ENCODE data around the gene EXD3. TPM values are rescaled to one million over a fixed set of nuclear protein-coding genes. Genes with fewer than 3 reads are reported as not detected.
"Not testable (repeated sequence)": the region's sequence is repeated elsewhere in the genome, so short reads cannot be mapped to it uniquely, and the experiment has no call there.

EXD3 gene
- total and polyA plus RNA-seq, 2 experiments from 2014 or later: 32.3 to 72.1 TPM

- H3K9me3 ChIP-seq (ENCODE audit: low read depth): no peaks in the 10 kb centered on the region
- no peaks in the 10 kb centered on the region for H3K27me3 ChIP-seq
- H3K27ac ChIP-seq: no peak overlapping the region
- peak in 1 of 2 donors; percentile 15 for DNase-seq (ENCODE audit: low read depth in 1 of 2, low spot score in 1 of 2)
- H3K4me1 ChIP-seq (ENCODE audit: low read depth): no peaks in the 10 kb centered on the region
- no peak for TF ChIP-seq CTCF (IDR thresholded peaks at IDR 0.05; ENCODE audit: low read depth, low read length)
- H3K36me3 ChIP-seq: no peaks in the 10 kb centered on the region
- no peak overlapping the region for H3K4me3 ChIP-seq
Measured at GRCh38 chr9:137387114-137387890, 35.7 kb downstream of the EXD3 start.

GRCh38 chr9:137386507-137387113 lies 36.4 kb downstream of the EXD3 start:
- DNase-seq (ENCODE audit: low read depth in 1 of 2, low spot score in 1 of 2); H3K27me3 ChIP-seq; H3K27ac ChIP-seq; H3K9me3 ChIP-seq (ENCODE audit: low read depth); H3K36me3 ChIP-seq; H3K4me3 ChIP-seq; H3K4me1 ChIP-seq (ENCODE audit: low read depth): not testable (repeated sequence)

GRCh38 chr9:137385061-137385655 lies 37.8 kb downstream of the EXD3 start:
- no peak overlapping the region for H3K4me3 ChIP-seq
- no peaks in the 10 kb centered on the region for H3K27me3 ChIP-seq
- DNase-seq (ENCODE audit: low read depth in 1 of 2, low spot score in 1 of 2): no peak
- no peak for TF ChIP-seq CTCF (IDR thresholded peaks at IDR 0.05; ENCODE audit: low read depth, low read length)
- H3K9me3 ChIP-seq (ENCODE audit: low read depth): no peaks in the 10 kb centered on the region
- no peaks in the 10 kb centered on the region for H3K4me1 ChIP-seq (ENCODE audit: low read depth)
- H3K36me3 ChIP-seq: no peaks in the 10 kb centered on the region
- H3K27ac ChIP-seq: no peak overlapping the region

- DNase-seq (ENCODE audit: low read depth in 1 of 2, low spot score in 1 of 2): peak in 1 of 2 donors; percentile 41
- Histone ChIP-seq H3K36me3 (no peaks in the 10 kb centered on the region), H3K4me3 (no peak overlapping the region), H3K9me3 (ENCODE audit: low read depth) (no peaks in the 10 kb centered on the region), H3K4me1 (ENCODE audit: low read depth) (no peaks in the 10 kb centered on the region), H3K27me3 (no peaks in the 10 kb centered on the region), H3K27ac (no peak overlapping the region)
- TF ChIP-seq CTCF (IDR thresholded peaks at IDR 0.05; ENCODE audit: low read depth, low read length): no peak
Measured at GRCh38 chr9:137383784-137384756, 38.9 kb downstream of the EXD3 start.

- no peak overlapping the region for H3K27ac ChIP-seq
- no peaks in the 10 kb centered on the region for H3K36me3 ChIP-seq
- no peak for TF ChIP-seq CTCF (IDR thresholded peaks at IDR 0.05; ENCODE audit: low read depth, low read length)
- H3K4me1 ChIP-seq (ENCODE audit: low read depth): no peaks in the 10 kb centered on the region
- H3K27me3 ChIP-seq: no peaks in the 10 kb centered on the region
- H3K9me3 ChIP-seq (ENCODE audit: low read depth): no peaks in the 10 kb centered on the region
- no peak overlapping the region for H3K4me3 ChIP-seq
- no peak for DNase-seq (ENCODE audit: low read depth in 1 of 2, low spot score in 1 of 2)
Measured at GRCh38 chr9:137383081-137383783, 39.7 kb downstream of the EXD3 start.

Measured in cardiac muscle cell (in vitro differentiated cells and primary cell).